HEK293 (cell line): ENCODE data around the gene SLC2A6.

Source experiments
- CTCF ChIA-PET: fragments of 350-600 bp; formaldehyde crosslinking; extraction: SDS; loops from one replicate; lab custom pipeline; 2021; ENCODE audit warnings: antibody characterized with exemption; lab: Yijun Ruan, JAX
- POLR2A ChIA-PET: fragments of 300-600 bp; formaldehyde crosslinking; extraction: SDS; loops from one replicate; lab custom pipeline; 2020; ENCODE audit warnings: antibody characterized with exemption, inconsistent platforms; lab: Yijun Ruan, JAX
- H3K27ac ChIP-seq: fragments of 200-500 bp; sonication (Bioruptor generic); 2 replicates; pipeline ENCODE4 v1.5.1; 2014; ENCODE audit warnings: low read depth, low read length, control low read depth, inconsistent platforms; ENCODE audit errors: extremely low read depth
- H3K36me3 ChIP-seq, 2 experiments: fragments of 200-500 bp in 1 of 2; sonication (Bioruptor generic) in 1 of 2; 1 replicate in 1 of 2; 2 replicates in 1 of 2; pipeline ENCODE4 v1.5.1; 2014 to 2017; ENCODE audit warnings: inconsistent platforms in 2 of 2, low read length in 2 of 2; ENCODE audit not compliant: control insufficient read depth in 2 of 2, insufficient read depth in 1 of 2
- H3K4me1 ChIP-seq: fragments of 200-500 bp; sonication (Bioruptor generic); 2 replicates; pipeline ENCODE4 v1.5.1; 2014; ENCODE audit warnings: mild to moderate bottlenecking, low read length, inconsistent platforms; ENCODE audit not compliant: control insufficient read depth, insufficient read depth
- H3K4me3 ChIP-seq: 2 replicates; pipeline ENCODE4 v1.5.1; 2011; ENCODE audit warnings: low read depth, mild to moderate bottlenecking, control low read depth, low read length, moderate library complexity
- H3K9me3 ChIP-seq: fragments of 200-500 bp; sonication (Bioruptor generic); 2 replicates; pipeline ENCODE4 v1.5.1; 2014; ENCODE audit warnings: low read depth, low read length, inconsistent platforms; ENCODE audit not compliant: control insufficient read depth, insufficient read depth
- EGR2 ChIP-seq: fragments of 450-650 bp; formaldehyde crosslinking; IDR thresholded peaks from 2 replicates; pipeline ENCODE4 v1.5.1; 2016; ENCODE audit warnings: low read depth, missing biosample characterization, missing genetic modification characterization
- GLIS1 ChIP-seq: fragments of 450-650 bp; formaldehyde crosslinking; IDR thresholded peaks from 2 replicates; pipeline ENCODE4 v1.5.1; 2016; ENCODE audit warnings: missing biosample characterization, missing genetic modification characterization
- INSM2 ChIP-seq: fragments of 450-650 bp; formaldehyde crosslinking; IDR thresholded peaks from 2 replicates; pipeline ENCODE4 v1.5.1; 2016; ENCODE audit warnings: missing biosample characterization, missing genetic modification characterization
- TSHZ1 ChIP-seq: fragments of 450-650 bp; formaldehyde crosslinking; IDR thresholded peaks from 2 replicates; pipeline ENCODE4 v1.5.1; 2016; ENCODE audit warnings: missing biosample characterization, missing genetic modification characterization, borderline replicate concordance
- ZFHX2 ChIP-seq: fragments of 450-650 bp; formaldehyde crosslinking; conservative IDR thresholded peaks from 2 replicates; pipeline ENCODE4 v1.5.1; 2016; ENCODE audit warnings: missing biosample characterization, missing genetic modification characterization
- ZFP69B ChIP-seq: fragments of 450-650 bp; formaldehyde crosslinking; IDR thresholded peaks from 2 replicates; pipeline ENCODE4 v1.5.1; 2016; ENCODE audit warnings: missing biosample characterization, missing genetic modification characterization
- ZNF132 ChIP-seq: fragments of 450-650 bp; formaldehyde crosslinking; IDR thresholded peaks from 2 replicates; pipeline ENCODE4 v1.5.1; 2017; ENCODE audit warnings: missing biosample characterization, missing genetic modification characterization, borderline replicate concordance
- ZNF23 ChIP-seq: fragments of 450-650 bp; formaldehyde crosslinking; IDR thresholded peaks from 2 replicates; pipeline ENCODE4 v1.5.1; 2016; ENCODE audit warnings: missing biosample characterization, missing genetic modification characterization, borderline replicate concordance
- ZNF274 ChIP-seq, 2 experiments: fragments of 200-500 bp in 1 of 2; fragments of 450-650 bp in 1 of 2; sonication (Bioruptor generic) in 1 of 2; formaldehyde crosslinking in 1 of 2; IDR thresholded peaks; 2 replicates each; pipeline versions ENCODE4 v1.5.1 to v1.6.1; 2014 to 2016; ENCODE audit warnings: borderline replicate concordance in 1 of 2, inconsistent platforms in 1 of 2, low read length in 1 of 2, missing biosample characterization in 1 of 2, missing genetic modification characterization in 1 of 2
- ZNF558 ChIP-seq: fragments of 450-650 bp; formaldehyde crosslinking; IDR thresholded peaks from 2 replicates; pipeline ENCODE4 v1.5.1; 2016; ENCODE audit warnings: missing biosample characterization, missing genetic modification characterization
- ZNF76 ChIP-seq: fragments of 450-650 bp; formaldehyde crosslinking; IDR thresholded peaks from 2 replicates; pipeline ENCODE4; 2016; ENCODE audit warnings: low read depth, missing biosample characterization, missing genetic modification characterization, borderline replicate concordance
- ZSCAN18 ChIP-seq: fragments of 450-650 bp; formaldehyde crosslinking; IDR thresholded peaks from 2 replicates; pipeline ENCODE4 v1.5.1; 2016; ENCODE audit warnings: missing biosample characterization, missing genetic modification characterization
- ZXDB ChIP-seq: fragments of 450-650 bp; formaldehyde crosslinking; IDR thresholded peaks from 2 replicates; pipeline ENCODE4 v1.5.1; 2016; ENCODE audit warnings: missing biosample characterization, missing genetic modification characterization
- TF ChIP-seq, protein P1 (sequence below): fragments of 450-650 bp; formaldehyde crosslinking; IDR thresholded peaks from 2 replicates; pipeline ENCODE4 v1.5.1; 2017; ENCODE audit warnings: missing biosample characterization, missing genetic modification characterization

SLC2A6 gene

DNA sequence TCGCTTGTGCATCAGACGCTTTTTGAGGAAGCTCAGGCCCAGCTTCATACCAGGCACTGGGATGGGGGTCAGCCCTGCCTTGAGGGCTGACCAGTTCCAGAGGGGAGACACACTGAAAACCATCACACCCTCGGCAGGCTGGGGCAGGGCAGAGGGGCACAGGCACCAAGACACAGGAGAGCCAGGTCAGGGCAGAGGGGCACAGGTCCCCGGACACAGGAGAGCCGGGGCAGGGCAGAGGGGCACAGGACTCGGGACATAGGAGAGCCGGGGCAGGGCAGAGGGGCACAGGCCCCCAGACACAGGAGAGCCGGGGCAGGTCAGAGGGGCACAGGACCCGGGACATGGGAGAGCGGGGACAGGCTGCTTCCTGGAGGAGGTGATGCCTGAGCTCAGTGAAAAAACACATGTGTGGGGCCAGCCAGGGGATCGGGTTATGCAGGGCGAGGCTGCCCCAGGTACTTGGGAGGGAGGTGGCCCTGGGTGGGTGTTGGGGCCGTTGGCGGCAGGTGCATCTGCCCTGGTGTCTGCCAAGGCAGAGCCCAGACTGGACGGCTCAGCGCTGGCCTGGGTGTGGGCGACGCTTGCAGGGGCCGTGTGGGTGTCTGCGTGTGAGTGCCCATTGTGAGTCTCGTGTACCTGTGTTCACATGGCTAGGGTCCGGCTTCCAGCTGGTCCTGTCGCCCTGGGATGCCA is 15.1 kb upstream of the SLC2A6 start:
- CTCF ChIA-PET, result interaction anchor here (0.6 to 2.6 kb wide), 5 partner anchors 8 to 558 kb away, joined by 3 to 36 read pairs (median 3); no protein-coding TSS in a partner anchor
- H3K4me1 ChIP-seq, result no peaks in the 10 kb centered on the region
- H3K9me3 ChIP-seq, result no peaks in the 10 kb centered on the region
- H3K27ac ChIP-seq, result no peak overlapping the region
- TF ChIP-seq ZNF132 (tag by site-specific recombination) (no peak), INSM2 (tag by site-specific recombination) (no peak), GLIS1 (no peak), ZFHX2 (tag by site-specific recombination) (peak; percentile 79), ZXDB (no peak), ZNF274 (IDR thresholded peaks at IDR 0.05; ENCODE audit: low read length) (no peak), ZNF274 (tag by site-specific recombination; IDR thresholded peaks at IDR 0.05; ENCODE audit: borderline replicate concordance) (no peak), EGR2 (tag by site-specific recombination) (peak; percentile 81), ZSCAN18 (no peak)
- no peak overlapping the region for H3K4me3 ChIP-seq
- H3K36me3 ChIP-seq, result no peaks in the 10 kb centered on the region
- POLR2A ChIA-PET, result no interaction called here

GRCh38 chr9:133493428-133493827 is 14.5 kb upstream of the SLC2A6 start:
- Histone ChIP-seq H3K4me1 (no peaks in the 10 kb centered on the region), H3K4me3 (no peak overlapping the region), H3K9me3 (no peaks in the 10 kb centered on the region)
- POLR2A ChIA-PET, result no interaction called here
- TF ChIP-seq TSHZ1 (no peak), ZNF76 (no peak), ZNF23 (tag by site-specific recombination) (no peak), ZFP69B (tag by site-specific recombination) (no peak), ZNF558 (tag by site-specific recombination) (no peak), ZFHX2 (tag by site-specific recombination) (no peak)
- TF ChIP-seq, protein P1, sequence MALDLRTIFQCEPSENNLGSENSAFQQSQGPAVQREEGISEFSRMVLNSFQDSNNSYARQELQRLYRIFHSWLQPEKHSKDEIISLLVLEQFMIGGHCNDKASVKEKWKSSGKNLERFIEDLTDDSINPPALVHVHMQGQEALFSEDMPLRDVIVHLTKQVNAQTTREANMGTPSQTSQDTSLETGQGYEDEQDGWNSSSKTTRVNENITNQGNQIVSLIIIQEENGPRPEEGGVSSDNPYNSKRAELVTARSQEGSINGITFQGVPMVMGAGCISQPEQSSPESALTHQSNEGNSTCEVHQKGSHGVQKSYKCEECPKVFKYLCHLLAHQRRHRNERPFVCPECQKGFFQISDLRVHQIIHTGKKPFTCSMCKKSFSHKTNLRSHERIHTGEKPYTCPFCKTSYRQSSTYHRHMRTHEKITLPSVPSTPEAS (tag by site-specific recombination), result no peak
- TF ChIP-seq, all 188 proteins: peak for 0
- no peak overlapping the region for H3K27ac ChIP-seq
- no peaks in the 10 kb centered on the region for H3K36me3 ChIP-seq
- CTCF ChIA-PET, result interaction anchor here (0.6 to 0.7 kb wide), 3 partner anchors 31 to 559 kb away, joined by 3 to 6 read pairs (median 3); no protein-coding TSS in a partner anchor
